HG02973 (cell line): ENCODE data around the gene HS6ST3.
"Not testable (repeated sequence)": the region's sequence is repeated elsewhere in the genome, so short reads cannot be mapped to it uniquely, and the experiment has no call there.

Source experiments
- ATAC-seq: cut with Tn5 transposase; IDR thresholded peaks from one replicate; pipeline ENCODE4 v1.9.1; 2021; ENCODE audit warnings: moderate library complexity; ENCODE audit not compliant: unreplicated experiment

The HS6ST3 gene

GRCh38 chr13:96524398-96525020 is 434.6 kb downstream of the HS6ST3 start:
- ATAC-seq, result not testable (repeated sequence)

DNA sequence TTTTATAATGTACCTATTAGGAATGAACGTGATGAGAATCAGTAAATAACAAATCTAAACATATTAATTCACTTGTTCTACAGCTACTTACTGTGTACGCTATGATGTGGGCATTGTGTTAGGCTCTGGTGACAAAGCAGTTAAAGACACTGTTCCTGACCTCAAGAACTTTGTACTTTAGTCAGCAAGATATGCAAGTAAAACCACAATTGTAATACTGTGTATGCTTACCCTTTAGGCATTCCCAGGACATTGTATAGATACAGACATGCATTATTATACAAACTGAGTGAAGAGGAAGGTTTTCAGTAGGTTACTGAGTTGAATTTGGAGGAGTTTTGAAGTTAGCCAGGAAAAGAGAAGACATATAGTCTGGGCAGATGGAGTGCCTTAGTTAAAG is 435.8 kb downstream of the HS6ST3 start:
- ATAC-seq, result no peak

GRCh38 chr13:96527497-96527896 is 437.6 kb downstream of the HS6ST3 start:
- no peak for ATAC-seq

DNA sequence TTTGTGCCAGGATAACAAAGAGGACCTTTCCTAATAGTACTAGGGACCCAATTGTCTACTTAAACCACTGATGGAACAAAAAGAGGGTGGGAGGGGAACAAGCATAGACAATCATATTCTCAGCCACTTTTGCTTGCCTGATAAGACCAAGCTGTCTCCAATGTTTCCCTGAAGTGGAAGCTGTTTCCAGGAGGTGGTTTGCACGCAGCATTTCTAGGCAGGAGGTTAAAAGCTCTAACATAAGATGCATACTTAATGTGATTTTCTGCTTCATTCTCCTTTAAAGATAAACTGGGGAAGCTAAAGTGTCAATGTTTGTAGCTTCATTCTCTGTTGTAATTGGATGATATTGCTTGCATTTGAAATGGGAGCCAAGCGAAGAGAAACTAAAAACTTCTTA is 442.9 kb downstream of the HS6ST3 start:
- no peak for ATAC-seq

DNA sequence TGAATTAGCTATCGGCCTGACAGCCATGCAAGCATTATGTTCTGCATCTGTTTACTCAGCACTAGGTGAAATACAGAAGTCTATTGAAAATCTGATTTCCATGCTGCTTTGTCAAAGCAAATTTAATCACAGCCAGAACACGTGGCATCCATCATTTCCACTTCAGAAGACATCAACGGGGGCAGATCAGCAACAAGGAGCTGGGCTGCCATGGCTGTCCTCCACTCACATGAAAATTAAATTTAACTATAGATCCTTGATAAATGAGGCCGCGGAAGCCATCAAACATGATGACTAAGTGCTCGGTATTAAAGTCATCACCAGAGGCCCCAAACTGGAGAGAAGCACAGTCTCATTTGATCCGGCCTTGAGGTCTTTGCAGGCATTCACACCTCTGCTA is 443.5 kb downstream of the HS6ST3 start:
- ATAC-seq, result no peak

- ATAC-seq, result no peak
Measured at GRCh38 chr13:96539791-96540190, 449.9 kb downstream of the HS6ST3 start.

- ATAC-seq, result no peak
Measured at GRCh38 chr13:96540670-96541069, 450.8 kb downstream of the HS6ST3 start.

- ATAC-seq, result no peak
Measured at GRCh38 chr13:96542986-96543385, 453.1 kb downstream of the HS6ST3 start.

DNA sequence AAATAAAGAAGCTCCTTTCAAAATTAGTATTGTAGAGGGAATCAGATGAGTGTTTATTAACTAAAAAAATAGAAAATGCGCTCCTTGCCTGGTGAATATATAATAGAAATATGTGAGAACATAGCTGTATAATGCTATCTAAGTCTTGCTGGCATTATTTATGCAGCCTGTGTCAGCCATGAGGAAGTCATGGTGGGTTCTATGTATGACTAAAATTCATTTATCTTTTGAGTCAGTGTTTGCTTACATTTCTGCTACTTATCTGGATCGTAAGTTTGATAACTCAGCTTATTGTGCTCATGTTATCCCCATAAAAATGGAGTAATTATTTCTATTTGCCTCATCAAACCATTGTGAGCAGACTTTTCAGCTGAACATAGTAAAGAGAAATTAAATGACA is 455.1 kb downstream of the HS6ST3 start:
- no peak for ATAC-seq

GRCh38 chr13:96546463-96546862 is 456.6 kb downstream of the HS6ST3 start:
- ATAC-seq, result no peak

DNA sequence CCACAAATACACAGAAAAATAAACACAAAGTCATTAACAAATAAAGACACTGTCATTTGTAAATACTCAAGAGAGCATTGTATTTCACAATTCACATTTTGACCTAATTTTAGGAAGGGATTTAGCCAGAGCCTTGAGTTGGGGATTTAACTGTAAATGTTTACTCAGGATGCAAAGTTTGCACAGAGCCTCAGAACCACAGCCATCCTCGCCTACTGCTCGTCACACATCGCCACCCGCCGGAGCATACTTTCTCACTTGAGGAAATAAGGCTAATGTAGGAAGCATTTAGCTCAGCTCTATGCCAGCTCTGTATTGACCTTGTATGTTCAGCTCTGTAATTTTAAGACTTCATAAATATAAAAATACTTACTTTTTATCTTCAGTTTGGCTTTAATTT is 461.6 kb downstream of the HS6ST3 start:
- ATAC-seq, result no peak

DNA sequence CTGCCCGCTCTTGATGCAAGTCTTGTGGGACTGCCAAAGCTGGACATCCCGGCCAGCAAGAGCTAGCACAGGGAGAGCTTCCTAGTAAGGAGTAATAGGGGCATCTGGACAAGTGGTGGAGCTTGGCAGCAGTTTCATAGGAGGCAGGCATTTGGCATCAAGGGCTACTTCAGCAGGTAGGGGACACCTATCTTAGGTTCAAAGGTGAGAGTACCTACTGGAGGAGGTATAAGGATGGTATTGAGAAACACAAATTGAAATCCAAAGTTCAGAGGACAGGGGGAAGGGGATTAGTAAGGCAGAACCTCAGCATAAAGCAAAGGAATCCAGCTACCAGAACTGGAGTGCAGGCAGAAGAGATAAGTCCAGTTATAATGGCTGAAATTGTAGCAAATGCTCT is 462.7 kb downstream of the HS6ST3 start:
- ATAC-seq, result no peak

- ATAC-seq, result no peak
Measured at GRCh38 chr13:96553796-96554195, 463.9 kb downstream of the HS6ST3 start.

DNA sequence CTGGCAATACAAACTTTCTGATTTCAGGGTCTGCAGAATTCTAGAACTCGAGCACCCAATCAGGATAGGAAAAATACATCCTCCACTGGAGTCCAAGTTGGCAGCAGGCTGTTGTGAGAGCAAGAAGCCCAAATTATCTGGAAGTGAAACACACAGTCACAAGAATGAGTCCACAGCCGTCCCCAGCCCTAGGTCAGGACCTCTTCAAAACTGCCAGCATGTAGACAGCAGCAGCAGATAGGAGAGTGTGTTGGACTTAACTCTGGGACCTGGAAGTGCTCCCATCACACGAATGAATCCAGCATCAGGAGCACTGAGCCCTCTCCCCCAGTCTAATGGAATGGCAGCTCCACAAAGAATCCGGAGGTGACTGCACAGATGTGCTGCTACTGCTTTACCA is 483.7 kb downstream of the HS6ST3 start:
- ATAC-seq, result no peak

GRCh38 chr13:96575423-96576320 is 485.8 kb downstream of the HS6ST3 start:
- ATAC-seq, result no peak

- ATAC-seq, result no peak
Measured at GRCh38 chr13:96581741-96582140, 491.8 kb downstream of the HS6ST3 start.

GRCh38 chr13:96615252-96615651 is 525.3 kb downstream of the HS6ST3 start:
- no peak for ATAC-seq

DNA sequence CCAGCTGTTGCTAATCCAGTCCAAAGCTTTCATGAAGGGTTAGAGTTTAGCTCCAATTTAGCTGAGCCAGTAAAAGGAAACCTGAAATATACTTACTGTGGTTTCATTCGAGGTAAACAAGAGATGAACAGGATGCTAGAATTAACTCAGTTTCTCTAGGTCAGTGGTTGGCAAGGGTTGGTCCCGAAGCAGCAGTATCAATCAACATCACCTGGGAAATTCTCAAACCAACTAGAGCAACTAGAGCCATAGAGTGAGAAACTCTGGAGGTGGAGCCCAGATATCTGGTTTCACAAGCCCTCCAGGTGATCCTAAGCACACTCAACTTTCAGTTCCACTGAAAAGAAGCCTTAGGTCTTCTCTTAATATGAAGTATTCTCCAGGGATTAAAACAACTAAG is 527.6 kb downstream of the HS6ST3 start:
- ATAC-seq, result no peak

DNA sequence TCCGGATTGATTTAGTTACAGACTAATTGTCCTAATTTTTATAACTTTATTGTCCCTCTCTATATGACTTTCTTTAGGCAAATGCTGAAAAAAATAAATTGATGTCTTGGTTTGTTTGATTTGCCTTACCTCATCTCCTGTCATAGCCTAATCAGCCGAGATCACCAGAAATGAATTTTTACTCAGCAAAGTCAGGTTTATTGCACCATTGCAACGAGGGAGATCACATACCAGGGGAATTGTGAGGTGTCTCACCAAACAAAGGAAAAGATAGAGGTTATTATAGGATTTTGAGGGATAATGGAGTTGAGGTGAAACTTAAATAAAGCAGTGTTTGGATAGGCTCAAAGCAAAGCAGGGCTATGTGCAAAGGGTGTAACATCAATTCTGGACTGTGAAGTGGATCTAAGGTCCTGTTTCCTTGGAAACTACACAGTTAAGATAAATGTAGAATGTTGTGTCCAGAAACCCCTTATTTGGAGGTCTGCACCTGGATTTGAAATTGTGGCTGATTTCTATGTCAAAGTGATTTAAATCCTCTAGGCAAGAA is 531.8 kb downstream of the HS6ST3 start:
- ATAC-seq, result no peak

DNA sequence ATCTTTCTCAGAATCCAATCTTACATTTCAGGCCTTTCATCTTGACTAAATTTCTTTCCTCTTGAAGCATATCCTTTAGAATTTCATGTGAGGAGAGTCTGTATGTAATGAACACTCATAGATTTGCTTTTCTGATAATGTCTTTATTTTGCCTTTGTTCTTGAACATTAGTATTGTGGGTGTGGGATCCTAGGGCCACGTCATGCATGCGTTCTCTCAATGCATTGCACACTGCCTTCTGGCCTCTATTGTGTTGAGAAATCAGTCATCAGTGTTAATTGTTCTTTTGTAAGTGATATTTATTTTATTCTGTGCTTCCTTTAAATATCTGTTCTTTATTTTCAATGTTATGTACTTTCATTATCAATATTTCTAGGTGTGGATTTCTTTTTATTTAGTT is 539.4 kb downstream of the HS6ST3 start:
- no peak for ATAC-seq

DNA sequence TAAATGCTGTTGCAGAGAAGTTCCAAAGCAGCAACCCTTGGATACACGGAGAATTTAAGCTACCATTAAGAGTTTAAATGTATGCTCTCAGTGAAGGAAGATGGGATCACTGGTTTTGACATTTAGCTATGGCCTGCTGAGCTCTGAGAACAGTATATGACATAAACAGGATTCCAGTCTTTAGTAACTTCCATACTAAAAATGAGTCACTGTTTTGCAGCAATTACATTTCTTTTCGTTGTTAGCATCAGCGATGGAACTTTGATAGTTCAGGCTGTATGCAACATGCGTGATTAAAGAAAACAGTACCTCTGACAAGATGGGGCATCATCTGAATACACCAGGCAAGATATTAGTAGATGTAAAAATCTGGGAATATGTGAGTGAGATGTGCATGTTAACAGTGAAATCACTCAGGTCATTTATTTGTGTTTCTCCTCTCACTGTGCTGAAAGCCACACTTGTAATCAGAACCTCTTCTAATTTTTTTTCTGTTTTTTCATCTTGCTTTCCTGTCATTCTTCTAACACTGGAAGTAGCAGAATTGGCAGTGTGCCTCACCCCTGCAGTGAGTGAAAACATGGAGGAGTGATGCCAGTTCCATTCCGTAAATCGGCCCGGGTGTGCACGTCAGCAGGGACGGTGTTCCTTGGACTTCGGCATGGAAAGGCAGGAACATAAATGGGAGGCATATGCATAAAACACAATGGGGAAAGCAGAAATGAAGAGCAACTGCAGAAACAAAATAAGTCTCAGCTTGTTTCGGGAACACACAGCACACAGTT is 542.8 kb downstream of the HS6ST3 start:
- no peak for ATAC-seq
